ENCODE data around the gene TLR6.
A peak's percentile ranks its signal among the peaks of the same experiment; 100 is the strongest.

- peak in 1 of 2 donors; percentile 36 for TF ChIP-seq EGR1 (IDR thresholded peaks at IDR 0.05; ENCODE audit: low read depth in 2 of 2)
- peak; percentile 48 to 49 for TF ChIP-seq RAD21 (IDR thresholded peaks at IDR 0.05)
- no peak for TF ChIP-seq TAF1 (conservative IDR thresholded peaks at IDR 0.05)
- TF ChIP-seq CTCF (IDR thresholded peaks at IDR 0.05; ENCODE audit: low read depth, low read length, missing input control) = no peak
- TF ChIP-seq JUND (IDR thresholded peaks at IDR 0.05) = peak in 1 of 2 donors; percentile 65
- TF ChIP-seq SP1 (IDR thresholded peaks at IDR 0.05) = peak; percentile 93
- peak; percentile 86 for TF ChIP-seq FOXA1 (IDR thresholded peaks at IDR 0.05)
- TF ChIP-seq, protein P1, sequence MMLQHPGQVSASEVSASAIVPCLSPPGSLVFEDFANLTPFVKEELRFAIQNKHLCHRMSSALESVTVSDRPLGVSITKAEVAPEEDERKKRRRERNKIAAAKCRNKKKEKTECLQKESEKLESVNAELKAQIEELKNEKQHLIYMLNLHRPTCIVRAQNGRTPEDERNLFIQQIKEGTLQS (IDR thresholded peaks at IDR 0.05) = no peak
- TF ChIP-seq ZBTB33 (IDR thresholded peaks at IDR 0.05) = peak; percentile 59
Measured at GRCh38 chr4:38904090-38904666, 47.6 kb upstream of the TLR6 start.
